ENCODE data around the gene YPEL2.

DNA sequence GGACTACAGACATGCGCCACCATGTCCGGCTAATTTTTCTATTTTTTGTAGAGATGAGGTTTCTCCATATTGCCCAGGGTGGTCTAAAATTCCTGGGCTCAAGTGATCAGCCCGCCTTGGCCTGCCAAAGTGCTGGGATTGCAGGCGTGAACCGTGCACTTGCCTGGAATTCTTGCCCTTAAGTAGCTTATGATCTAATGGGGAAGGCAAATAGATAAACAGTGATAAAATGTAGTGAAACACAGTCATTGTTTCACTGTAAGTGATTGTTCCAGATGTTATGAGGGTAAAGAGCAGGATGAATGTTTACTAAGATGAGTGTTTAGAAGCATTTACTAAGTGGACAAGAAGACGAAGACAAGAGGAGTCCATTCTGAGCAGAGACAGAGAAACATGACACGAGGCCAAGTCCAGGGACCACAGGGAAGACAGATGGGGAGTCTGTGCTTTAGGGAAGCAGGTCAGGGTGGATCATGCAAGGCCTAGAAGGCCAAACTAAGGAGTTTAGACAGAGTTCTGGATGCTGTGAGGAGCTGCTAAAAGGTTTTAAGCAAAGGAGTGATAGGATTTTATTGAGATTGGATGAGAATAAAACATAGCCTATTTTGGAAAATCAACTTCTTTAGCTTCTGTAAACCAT is 36.9 kb downstream of the YPEL2 start:
- TF ChIP-seq POLR2A (IDR thresholded peaks at IDR 0.05; ENCODE audit: borderline replicate concordance, extremely low read depth, insufficient read depth, insufficient read length): no peak
- no peak for TF ChIP-seq YY1 (IDR thresholded peaks at IDR 0.05; ENCODE audit: extremely low read depth, insufficient replicate concordance, low read depth, low read length)
- TF ChIP-seq, protein P1, sequence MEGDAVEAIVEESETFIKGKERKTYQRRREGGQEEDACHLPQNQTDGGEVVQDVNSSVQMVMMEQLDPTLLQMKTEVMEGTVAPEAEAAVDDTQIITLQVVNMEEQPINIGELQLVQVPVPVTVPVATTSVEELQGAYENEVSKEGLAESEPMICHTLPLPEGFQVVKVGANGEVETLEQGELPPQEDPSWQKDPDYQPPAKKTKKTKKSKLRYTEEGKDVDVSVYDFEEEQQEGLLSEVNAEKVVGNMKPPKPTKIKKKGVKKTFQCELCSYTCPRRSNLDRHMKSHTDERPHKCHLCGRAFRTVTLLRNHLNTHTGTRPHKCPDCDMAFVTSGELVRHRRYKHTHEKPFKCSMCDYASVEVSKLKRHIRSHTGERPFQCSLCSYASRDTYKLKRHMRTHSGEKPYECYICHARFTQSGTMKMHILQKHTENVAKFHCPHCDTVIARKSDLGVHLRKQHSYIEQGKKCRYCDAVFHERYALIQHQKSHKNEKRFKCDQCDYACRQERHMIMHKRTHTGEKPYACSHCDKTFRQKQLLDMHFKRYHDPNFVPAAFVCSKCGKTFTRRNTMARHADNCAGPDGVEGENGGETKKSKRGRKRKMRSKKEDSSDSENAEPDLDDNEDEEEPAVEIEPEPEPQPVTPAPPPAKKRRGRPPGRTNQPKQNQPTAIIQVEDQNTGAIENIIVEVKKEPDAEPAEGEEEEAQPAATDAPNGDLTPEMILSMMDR (IDR thresholded peaks at IDR 0.05 in 2 of 3, conservative IDR thresholded peaks at IDR 0.05 in 1 of 3; ENCODE audit: borderline replicate concordance in 1 of 3, insufficient read depth in 1 of 3, low read depth in 2 of 3, low read length in 2 of 3): no peak
- no peak for TF ChIP-seq EZH2phosphoT487 (IDR thresholded peaks at IDR 0.05; ENCODE audit: borderline replicate concordance)
- TF ChIP-seq, protein P2, sequence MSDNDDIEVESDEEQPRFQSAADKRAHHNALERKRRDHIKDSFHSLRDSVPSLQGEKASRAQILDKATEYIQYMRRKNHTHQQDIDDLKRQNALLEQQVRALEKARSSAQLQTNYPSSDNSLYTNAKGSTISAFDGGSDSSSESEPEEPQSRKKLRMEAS (IDR thresholded peaks at IDR 0.05): no peak
- no peak for TF ChIP-seq POLR2AphosphoS5 (IDR thresholded peaks at IDR 0.05; ENCODE audit: low read depth, low read length)
- no peak for TF ChIP-seq FOSL1 (IDR thresholded peaks at IDR 0.05; ENCODE audit: low read depth)
- TF ChIP-seq EZH2 (IDR thresholded peaks at IDR 0.05): no peak

Measured in HCT116 (cell line).